Neural cell (in vitro differentiated cells): ENCODE results near the gene SAPCD1.

ENCODE experiments used
- CTCF ChIP-seq: fragments of 450-650 bp; IDR thresholded peaks from 2 replicates; pipeline ENCODE4 v1.5.1; 2014; ENCODE audit warnings: antibody characterized with exemption, mild to moderate bottlenecking, moderate library complexity; ENCODE audit not compliant: poor library complexity, severe bottlenecking
- EP300 ChIP-seq: fragments of 450-650 bp; conservative IDR thresholded peaks from 2 replicates; pipeline ENCODE4 v1.6.1; 2014; ENCODE audit warnings: antibody characterized with exemption, mild to moderate bottlenecking, moderate library complexity; ENCODE audit not compliant: poor library complexity, severe bottlenecking
- EZH2 ChIP-seq: fragments of 200-600, 300-800 bp; shearing (Covaris generic), sonication (generic); IDR thresholded peaks from 2 replicates; pipeline ENCODE4 v1.6.1; 2014; ENCODE audit warnings: antibody characterized with exemption, low read length, borderline replicate concordance, mild to moderate bottlenecking; ENCODE audit not compliant: insufficient read depth, poor library complexity, severe bottlenecking
- MXI1 ChIP-seq: fragments of 450-650 bp; conservative IDR thresholded peaks from 2 replicates; pipeline ENCODE4 v1.6.1; 2014; ENCODE audit warnings: antibody characterized with exemption, mild to moderate bottlenecking; ENCODE audit not compliant: poor library complexity, severe bottlenecking
- POLR2AphosphoS5 ChIP-seq: IDR thresholded peaks from 2 replicates; pipeline ENCODE4 v1.6.1; 2012
- RAD21 ChIP-seq: fragments of 450-650 bp; conservative IDR thresholded peaks from 2 replicates; pipeline ENCODE4 v1.6.1; 2014; ENCODE audit warnings: antibody characterized with exemption, mild to moderate bottlenecking, moderate library complexity
- REST ChIP-seq: IDR thresholded peaks from 2 replicates; pipeline ENCODE4 v1.6.1; 2012; ENCODE audit warnings: borderline replicate concordance
- SMC3 ChIP-seq: fragments of 450-650 bp; conservative IDR thresholded peaks from 2 replicates; pipeline ENCODE4 v1.6.1; 2014; ENCODE audit warnings: antibody characterized with exemption, mild to moderate bottlenecking, moderate library complexity; ENCODE audit not compliant: poor library complexity
- TAF1 ChIP-seq: IDR thresholded peaks from 2 replicates; pipeline ENCODE4 v1.6.1; 2012; ENCODE audit warnings: low read depth

- TF ChIP-seq TAF1 (no peak), CTCF (no peak), RAD21 (no peak), EP300 (no peak), SMC3 (no peak), EZH2 (no peak), POLR2AphosphoS5 (no peak), REST (no peak), MXI1 (no peak)
These were observed 44.8 kb upstream of the SAPCD1 start for GRCh38 chr6:31717499-31718222.
